ENCODE data around the gene BTBD2.

Gene BTBD2

DNA sequence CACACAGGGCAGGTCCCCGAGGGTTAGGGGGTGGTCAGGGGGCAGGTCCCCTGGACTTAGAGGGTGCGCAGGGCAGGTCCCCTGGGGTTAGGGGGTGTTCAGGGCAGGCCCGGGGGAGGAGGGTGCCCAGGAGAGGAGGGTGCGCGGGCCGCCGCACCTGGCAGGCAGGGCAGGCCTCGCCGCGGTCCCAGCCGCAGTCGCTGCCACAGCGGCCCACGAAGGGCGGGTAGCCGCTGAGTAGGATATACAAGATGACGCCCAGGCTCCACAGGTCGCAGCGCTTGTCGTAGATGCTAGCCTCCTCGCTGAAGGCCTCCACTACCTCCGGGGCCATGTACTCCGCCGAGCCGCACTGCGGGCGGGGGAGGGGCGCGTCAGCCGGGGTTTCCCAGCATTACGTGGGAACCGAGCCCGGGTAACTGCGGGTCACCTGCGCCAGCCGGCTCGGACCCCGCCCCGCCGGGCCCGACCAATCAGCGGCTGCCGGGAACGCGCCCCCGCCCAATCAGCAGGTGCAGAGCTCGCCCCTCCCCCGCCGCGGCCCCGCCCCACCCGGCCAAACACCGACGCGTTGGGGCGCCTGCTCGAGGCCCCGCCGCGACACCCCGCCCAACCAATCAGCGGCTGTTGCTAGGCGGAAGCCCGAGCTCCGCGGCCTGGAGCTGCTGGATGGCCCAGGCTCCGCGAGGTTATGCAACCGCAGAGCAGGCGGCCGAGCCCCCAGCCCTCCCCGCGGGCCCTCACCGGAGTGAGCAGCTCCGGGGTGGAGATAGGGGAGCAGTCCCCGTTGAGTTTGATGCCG is 26.4 kb upstream of the BTBD2 start:
- H2AFZ ChIP-seq, result peak overlapping the region; percentile 39
- peak overlapping the region; percentile 96 for H3K27ac ChIP-seq
- H3K4me1 ChIP-seq, result peaks cover 30% of the 10 kb centered on the region
- no peaks in the 10 kb centered on the region for H3K9me3 ChIP-seq (ENCODE audit: control insufficient read depth, low read length)
- TF ChIP-seq, protein P1, sequence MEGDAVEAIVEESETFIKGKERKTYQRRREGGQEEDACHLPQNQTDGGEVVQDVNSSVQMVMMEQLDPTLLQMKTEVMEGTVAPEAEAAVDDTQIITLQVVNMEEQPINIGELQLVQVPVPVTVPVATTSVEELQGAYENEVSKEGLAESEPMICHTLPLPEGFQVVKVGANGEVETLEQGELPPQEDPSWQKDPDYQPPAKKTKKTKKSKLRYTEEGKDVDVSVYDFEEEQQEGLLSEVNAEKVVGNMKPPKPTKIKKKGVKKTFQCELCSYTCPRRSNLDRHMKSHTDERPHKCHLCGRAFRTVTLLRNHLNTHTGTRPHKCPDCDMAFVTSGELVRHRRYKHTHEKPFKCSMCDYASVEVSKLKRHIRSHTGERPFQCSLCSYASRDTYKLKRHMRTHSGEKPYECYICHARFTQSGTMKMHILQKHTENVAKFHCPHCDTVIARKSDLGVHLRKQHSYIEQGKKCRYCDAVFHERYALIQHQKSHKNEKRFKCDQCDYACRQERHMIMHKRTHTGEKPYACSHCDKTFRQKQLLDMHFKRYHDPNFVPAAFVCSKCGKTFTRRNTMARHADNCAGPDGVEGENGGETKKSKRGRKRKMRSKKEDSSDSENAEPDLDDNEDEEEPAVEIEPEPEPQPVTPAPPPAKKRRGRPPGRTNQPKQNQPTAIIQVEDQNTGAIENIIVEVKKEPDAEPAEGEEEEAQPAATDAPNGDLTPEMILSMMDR (IDR thresholded peaks at IDR 0.05), result no peak
- no peaks in the 10 kb centered on the region for H3K36me3 ChIP-seq (ENCODE audit: control insufficient read depth, insufficient read depth, low read length)
- H3K9ac ChIP-seq, result peak overlapping the region; percentile 28
- H3K4me2 ChIP-seq (ENCODE audit: low read length), result peak overlapping the region; percentile 96
- H3K27me3 ChIP-seq (ENCODE audit: control insufficient read depth, insufficient read depth, low read length), result no peaks in the 10 kb centered on the region
- H3K4me3 ChIP-seq (ENCODE audit: low read depth, low read length), result peak overlapping the region; percentile 68
- H3K79me2 ChIP-seq, result peaks cover 9% of the 10 kb centered on the region

DNA sequence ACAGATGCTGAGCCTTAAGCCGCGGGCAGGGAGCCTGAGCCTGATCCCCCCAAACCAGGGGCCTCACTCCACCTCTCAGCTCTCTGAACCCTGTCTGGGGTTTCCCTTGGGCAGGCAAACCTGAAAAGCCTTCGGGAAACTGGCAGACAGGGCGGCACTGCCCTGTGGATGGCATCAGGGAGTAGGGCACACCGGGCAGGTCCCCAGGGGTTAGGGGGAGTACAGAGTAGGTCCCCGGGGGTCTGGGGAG is 25.8 kb upstream of the BTBD2 start:
- peaks cover 30% of the 10 kb centered on the region for H3K4me1 ChIP-seq

DNA sequence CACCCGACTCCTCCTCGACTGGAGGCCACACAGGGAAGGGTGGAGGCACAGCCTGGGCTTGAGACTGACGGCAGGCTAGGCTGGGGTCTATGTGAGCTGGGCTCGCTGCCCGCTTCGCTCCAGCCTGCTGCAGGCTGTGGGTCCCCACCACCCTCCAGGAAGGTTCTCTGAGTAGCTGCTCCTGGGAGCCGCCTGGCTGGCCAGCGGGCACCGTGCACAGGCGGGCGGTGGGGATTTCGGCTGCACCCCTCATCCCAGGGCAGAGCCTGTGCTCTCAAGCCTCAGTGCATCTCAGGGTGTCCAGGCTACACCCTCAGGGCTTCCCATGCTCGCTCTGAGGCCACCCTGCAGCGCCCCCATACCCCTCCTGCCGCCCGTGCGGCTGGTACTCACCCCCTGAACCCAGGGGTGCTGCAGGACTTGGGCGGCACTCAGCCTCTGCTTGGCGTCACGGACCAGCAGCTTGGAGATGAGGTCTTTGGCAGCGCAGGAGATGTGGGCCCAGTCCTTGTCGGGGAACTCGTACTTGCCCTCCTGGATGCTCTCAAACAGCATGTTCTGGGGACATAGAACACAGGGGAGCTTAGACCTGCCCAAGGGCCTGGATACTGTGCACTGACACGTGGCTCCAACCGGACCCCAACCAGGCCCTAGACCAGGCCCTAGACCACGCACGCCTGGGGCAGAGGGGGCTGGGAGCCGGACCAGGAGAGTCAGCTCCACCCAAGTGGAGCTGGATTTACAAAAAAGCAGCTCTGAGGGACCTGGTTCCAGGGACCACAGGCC is 25.3 kb upstream of the BTBD2 start:
- no peaks in the 10 kb centered on the region for H3K27me3 ChIP-seq (ENCODE audit: control insufficient read depth, insufficient read depth, low read length)
- no peak overlapping the region for H3K4me3 ChIP-seq (ENCODE audit: low read depth, low read length)
- H3K9ac ChIP-seq, result no peak overlapping the region
- H3K4me2 ChIP-seq (ENCODE audit: low read length), result peak overlapping the region; percentile 96
- H3K4me1 ChIP-seq, result peaks cover 30% of the 10 kb centered on the region
- peak overlapping the region; percentile 84 for H3K27ac ChIP-seq
- H3K79me2 ChIP-seq, result peaks cover 6% of the 10 kb centered on the region
- H2AFZ ChIP-seq, result no peak overlapping the region
- H3K36me3 ChIP-seq (ENCODE audit: control insufficient read depth, insufficient read depth, low read length), result no peaks in the 10 kb centered on the region
- TF ChIP-seq, protein P1 (IDR thresholded peaks at IDR 0.05), result no peak
- H3K9me3 ChIP-seq (ENCODE audit: control insufficient read depth, low read length), result no peaks in the 10 kb centered on the region

More for the DNA sequence above, 25.8 kb upstream of the BTBD2 start:
- Histone ChIP-seq H2AFZ (no peak overlapping the region), H3K4me3 (ENCODE audit: low read depth, low read length) (peak overlapping the region; percentile 68), H3K79me2 (peaks cover 6% of the 10 kb centered on the region), H3K36me3 (ENCODE audit: control insufficient read depth, insufficient read depth, low read length) (no peaks in the 10 kb centered on the region), H3K27ac (peak overlapping the region; percentile 84), H3K4me2 (ENCODE audit: low read length) (peak overlapping the region; percentile 96), H3K27me3 (ENCODE audit: control insufficient read depth, insufficient read depth, low read length) (no peaks in the 10 kb centered on the region), H3K9me3 (ENCODE audit: control insufficient read depth, low read length) (no peaks in the 10 kb centered on the region), H3K9ac (peak overlapping the region; percentile 28)
- TF ChIP-seq, protein P1 (IDR thresholded peaks at IDR 0.05), result no peak

DNA sequence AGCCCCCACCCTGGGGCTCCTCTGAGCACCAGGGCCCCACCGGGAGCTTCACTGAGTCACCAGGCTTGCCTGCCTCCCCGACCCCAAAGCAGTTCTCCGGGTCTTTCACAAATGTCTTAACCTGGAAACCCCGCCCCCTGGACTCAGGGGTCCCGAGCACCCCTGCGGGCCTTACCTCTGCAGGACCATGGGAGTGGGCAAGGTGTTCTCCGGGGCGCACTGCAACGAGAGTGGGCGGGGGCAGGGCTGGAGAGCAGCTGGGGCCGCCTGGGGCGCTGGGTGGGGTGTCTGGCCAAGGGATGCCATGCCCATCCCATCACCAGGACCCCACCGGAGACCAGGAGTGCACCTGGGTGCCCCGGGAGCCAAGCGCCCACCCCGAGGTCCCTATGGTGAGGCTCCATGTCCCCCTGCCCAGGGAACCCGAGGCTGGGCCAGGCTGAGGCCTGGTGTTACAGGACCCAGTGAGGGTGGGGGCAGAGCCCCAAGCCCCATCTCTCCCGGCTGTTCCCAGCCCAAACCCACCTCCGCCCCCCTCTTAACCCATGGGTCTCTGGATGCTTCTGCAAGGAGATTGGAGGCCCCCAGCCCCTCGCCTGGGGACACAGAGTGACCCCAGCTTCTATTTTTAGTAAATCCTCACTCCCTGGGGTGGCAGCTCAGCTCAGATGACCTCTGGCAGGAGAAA is 24.6 kb upstream of the BTBD2 start:
- Histone ChIP-seq H3K27ac (peak overlapping the region; percentile 84), H3K9me3 (ENCODE audit: control insufficient read depth, low read length) (no peaks in the 10 kb centered on the region), H3K27me3 (ENCODE audit: control insufficient read depth, insufficient read depth, low read length) (no peaks in the 10 kb centered on the region), H2AFZ (no peak overlapping the region), H3K4me3 (ENCODE audit: low read depth, low read length) (no peak overlapping the region), H3K4me2 (ENCODE audit: low read length) (no peak overlapping the region), H3K9ac (no peak overlapping the region), H3K79me2 (peaks cover 6% of the 10 kb centered on the region), H3K36me3 (ENCODE audit: control insufficient read depth, insufficient read depth, low read length) (no peaks in the 10 kb centered on the region), H3K4me1 (peaks cover 30% of the 10 kb centered on the region)
- TF ChIP-seq, protein P1 (IDR thresholded peaks at IDR 0.05), result no peak
